HG03025 (cell line): ENCODE results near the gene FAM114A1.

Experiments used
- ATAC-seq: cut with Tn5 transposase; IDR thresholded peaks from one replicate; pipeline ENCODE4 v1.9.1; 2021; ENCODE audit warnings: mild to moderate bottlenecking, moderate library complexity; ENCODE audit not compliant: unreplicated experiment, low FRiP score

The FAM114A1 gene

DNA sequence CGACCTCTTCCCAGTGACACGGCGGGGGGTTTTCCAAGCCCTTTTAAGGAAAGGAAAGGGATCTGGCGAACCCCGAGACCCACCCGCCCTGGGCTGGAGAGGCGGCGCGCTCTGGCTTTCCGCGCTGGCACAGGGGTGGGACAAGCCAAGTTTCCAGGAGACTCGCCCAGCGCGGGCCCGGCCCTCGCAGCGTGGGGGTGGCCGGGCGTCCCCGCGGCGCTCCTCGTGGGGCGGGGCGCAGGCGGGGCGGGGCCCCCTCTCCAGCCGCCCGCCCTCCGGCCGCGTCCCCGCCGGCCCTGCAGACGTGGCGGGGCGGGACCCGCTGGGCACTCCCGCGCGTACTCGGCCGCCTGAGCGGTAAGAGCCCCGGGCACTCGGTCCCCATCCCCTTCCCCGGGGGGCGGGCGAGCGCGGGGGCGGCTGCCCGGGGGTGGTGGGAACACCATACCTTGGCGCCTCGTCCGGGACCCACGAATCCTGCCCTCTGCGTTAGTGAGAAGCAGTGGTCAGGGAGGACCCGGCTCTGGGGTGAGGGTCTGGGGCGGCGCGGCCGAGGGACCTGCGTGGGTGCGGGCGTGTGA is at the start of gene FAM114A1:
Gene FAM114A1 (plus strand): TSS at position 329 of the 581 bp plus-strand sequence. CDS start 10,273 bp downstream, outside the sequence.
- no peak for ATAC-seq

DNA sequence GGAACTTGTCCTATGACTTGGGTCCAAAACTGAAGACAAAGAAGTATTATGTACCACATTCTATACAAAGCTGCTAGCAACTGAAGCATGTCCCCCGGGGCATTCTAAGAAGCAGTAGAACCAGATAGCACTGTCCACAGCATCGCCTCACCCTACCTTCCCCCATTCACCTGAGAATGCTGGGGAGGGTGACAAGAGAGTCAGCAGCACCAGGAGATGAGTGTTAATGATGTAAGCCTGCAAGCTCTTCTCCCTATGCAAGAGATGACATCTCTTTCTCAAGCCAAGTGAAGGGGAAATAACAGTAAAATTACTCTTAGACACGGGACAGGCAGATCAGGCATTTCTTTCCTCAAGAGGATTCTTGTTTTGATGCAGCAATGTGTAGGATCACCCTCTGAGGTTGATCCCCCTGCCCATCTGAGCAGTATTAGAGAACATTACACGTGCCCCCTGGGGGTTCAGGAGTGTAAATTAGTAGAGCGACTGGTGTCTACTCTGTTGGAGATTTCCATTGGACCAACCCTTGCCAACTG is 49.1 kb upstream of the FAM114A1 start:
- ATAC-seq = no peak

GRCh38 chr4:38819569-38819968 is 48.0 kb upstream of the FAM114A1 start:
- ATAC-seq = no peak

DNA sequence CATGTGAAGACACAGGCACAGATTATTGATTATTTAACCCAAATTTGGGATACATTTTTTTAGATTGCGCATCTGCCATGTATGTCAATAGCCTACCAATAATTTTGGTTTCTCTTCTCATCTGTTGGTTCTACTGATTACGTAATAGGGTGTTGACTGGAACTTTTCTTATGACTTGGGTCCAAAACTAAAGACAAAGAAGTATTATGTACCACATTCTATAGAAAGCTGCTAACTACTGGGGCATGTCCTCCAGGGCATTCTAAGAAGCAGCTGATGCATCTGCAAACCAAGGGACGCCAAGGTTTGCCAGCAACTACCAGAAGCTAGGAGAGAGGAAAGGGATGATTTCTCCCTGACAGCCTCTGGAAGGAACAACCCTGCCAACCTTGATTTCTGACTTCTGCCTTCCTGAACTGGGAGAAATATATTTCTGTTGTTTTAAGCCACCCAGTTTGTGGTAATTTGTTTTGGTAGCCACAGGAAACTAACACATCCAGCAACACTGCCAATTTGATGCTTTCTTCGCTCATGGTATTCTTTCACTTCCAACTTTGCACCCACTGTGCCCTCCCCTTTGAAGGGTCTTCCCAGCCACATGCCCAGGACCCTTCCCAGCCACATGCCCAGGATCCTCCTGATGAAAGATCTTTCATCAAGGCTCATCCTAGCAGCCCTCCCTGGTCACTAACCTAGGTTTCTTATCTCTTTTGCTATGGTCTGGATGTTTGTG is 47.1 kb upstream of the FAM114A1 start:
- peak; percentile 47 for ATAC-seq

GRCh38 chr4:38821739-38822138 is 45.9 kb upstream of the FAM114A1 start:
- no peak for ATAC-seq

DNA sequence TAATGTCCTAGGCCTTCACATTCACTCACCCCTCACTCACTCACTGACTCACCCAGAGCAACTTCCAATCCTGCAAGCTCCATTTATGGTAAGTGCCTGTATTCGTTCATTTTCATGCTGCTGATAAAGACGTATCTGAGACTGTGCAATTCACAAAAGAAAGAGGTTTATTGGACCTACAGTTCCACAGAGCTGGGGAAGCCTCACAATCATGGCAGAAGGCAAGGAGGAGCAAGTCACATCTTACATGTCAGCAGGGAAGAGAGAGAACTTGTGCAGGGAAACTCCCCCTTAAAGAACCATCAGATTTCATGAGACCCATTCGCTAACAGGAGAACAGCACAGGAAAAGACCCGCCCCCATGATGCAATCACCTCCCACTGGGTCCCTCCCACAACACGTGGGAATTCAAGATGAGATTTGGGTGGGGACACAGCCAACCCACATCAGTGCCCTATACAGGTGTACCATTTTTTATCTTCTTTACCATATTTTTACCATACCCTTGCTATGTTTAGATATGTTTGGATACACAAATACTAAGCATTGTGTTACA is 44.8 kb upstream of the FAM114A1 start:
- no peak for ATAC-seq

DNA sequence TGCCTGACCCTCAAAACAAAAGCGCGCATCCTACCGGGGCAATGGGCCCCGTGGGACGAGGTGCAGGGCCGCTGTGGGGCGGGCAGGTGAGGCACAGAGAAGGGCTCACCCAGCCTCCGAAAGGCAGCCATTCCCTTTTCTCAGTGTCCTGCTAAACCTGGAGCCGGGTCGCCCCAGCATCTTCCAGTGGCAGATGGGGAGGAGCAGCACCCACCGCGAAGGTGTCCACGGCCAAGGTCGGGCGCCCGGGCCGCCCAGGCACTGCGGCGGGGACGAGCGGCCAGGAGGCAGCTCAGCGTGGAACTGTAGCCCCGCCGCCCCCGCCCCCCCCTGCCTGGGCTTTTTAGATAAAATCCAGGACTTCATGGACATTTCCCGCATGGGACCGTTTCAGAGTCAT is 43.8 kb upstream of the FAM114A1 start:
- ATAC-seq = no peak

- ATAC-seq = no peak
Measured at GRCh38 chr4:38829237-38829636, 38.4 kb upstream of the FAM114A1 start.

DNA sequence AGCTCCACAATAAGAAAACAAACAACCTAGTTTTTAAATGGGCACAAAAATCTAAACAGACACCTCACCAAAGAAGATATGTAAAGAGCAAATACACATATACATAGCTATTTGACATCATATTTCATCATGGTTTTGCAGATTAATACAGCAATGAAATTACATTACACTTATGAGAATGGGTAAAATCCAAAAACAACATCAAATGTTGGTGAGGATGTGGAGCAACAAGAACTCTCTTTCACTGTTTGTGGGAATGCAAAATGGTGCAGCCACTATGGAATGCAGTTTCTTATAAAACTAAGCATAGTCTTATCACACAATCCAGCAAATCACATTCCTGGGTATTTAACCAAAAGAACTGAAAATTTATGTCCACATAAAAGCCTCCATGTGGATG is 36.0 kb upstream of the FAM114A1 start:
- ATAC-seq = no peak

GRCh38 chr4:38832206-38832605 is 35.4 kb upstream of the FAM114A1 start:
- no peak for ATAC-seq

- ATAC-seq = no peak
Measured at GRCh38 chr4:38832624-38833528, 34.7 kb upstream of the FAM114A1 start.

DNA sequence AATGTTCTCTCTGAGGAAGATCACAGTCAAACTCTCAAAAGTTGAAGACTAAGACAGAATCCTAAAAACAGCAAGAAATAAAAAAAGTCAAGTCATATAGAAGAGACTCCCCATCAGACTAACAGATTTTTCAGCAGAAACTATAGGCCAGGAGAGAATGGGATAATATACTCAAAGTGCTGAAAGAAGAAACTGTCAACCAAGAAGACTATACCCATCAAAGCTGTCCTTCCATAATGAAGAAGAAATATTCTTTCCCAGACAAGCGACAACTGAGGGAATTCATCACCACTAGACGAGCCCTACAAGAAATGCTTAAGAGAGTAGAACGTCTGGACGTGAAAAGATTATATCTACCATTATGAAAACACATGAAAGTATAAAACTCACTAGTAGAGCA is 33.0 kb upstream of the FAM114A1 start:
- ATAC-seq = no peak

- ATAC-seq = no peak
Measured at GRCh38 chr4:38837334-38837733, 30.3 kb upstream of the FAM114A1 start.

GRCh38 chr4:38837849-38838248 is 29.8 kb upstream of the FAM114A1 start:
- ATAC-seq = no peak

DNA sequence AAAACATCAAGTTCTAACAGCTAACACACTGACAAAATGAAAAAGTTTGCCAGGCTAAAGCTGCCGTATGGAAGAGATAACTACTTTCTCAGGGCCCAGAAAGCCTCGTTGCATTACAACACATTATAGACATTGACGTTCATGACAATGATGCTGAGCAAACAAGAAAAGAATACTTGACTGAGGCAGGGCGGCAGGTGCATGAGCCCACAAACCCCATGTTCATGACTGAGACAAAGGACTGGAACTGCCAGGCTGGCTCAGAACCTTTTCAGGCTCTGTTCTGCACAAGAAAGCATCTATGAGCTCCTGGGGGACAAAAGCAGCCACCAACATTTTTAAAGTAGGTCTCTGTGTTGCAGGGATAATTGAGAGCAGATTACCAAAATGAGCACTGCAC is 24.6 kb upstream of the FAM114A1 start:
- no peak for ATAC-seq

- no peak for ATAC-seq
Measured at GRCh38 chr4:38846015-38846414, 21.6 kb upstream of the FAM114A1 start.

- no peak for ATAC-seq
Measured at GRCh38 chr4:38855466-38855865, 12.1 kb upstream of the FAM114A1 start.

GRCh38 chr4:38856046-38856445 is 11.6 kb upstream of the FAM114A1 start:
- ATAC-seq = no peak

DNA sequence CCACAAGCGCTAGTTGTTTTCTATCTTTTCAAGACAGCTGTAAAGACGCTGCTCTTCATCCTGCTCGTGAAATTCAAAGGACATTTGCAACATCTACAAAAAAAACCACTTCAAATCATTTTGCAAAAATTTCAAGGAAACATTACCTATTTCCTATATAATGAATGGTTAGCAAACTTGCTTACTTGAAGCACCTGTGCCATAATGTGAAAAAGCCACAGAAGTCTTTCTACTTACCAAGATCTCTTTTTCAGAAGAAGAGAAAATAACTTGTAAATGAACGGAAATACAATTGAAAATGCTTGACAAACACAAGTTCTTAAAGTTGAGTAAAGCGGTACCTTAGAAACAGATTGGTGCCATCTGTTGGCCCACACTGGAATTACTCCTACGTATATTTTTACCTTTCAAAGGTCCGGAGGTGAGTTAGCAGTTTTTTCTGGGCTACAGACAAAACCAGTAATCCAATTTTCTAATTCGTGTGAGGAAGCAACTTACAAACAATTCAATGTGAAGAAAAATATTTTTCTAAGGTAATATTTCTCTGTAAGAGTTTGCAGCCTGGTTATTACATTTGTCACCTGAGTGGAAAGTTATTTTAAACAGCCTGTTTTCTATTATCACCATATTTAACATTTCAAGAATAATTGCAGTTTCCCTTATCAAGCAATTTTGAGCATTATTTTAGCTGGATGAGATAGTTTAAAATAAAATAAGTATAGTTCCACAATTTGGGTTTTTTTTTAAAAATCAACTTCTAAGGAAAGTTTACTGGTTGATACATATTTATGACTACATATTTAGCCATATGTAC is 10.9 kb upstream of the FAM114A1 start, which contains the start of gene TLR6:
Gene TLR6 (minus strand): TSS at position 294 of the 814 bp plus-strand sequence. CDS start 27,344 bp downstream, outside the sequence.
- no peak for ATAC-seq
